ENCODE measurements around the gene MACC1.

GRCh38 chr7:20164425-20165145 lies 52.6 kb downstream of the MACC1 start:
- TF ChIP-seq CTCF (IDR thresholded peaks at IDR 0.05): no peak
- no peak for TF ChIP-seq POLR2A (IDR thresholded peaks at IDR 0.05)

Data from vagina (tissue), 2 donors.